NCI-H526 treated with DMSO at 0.1 percent for 48 hours (cell line): ENCODE results near the gene PIEZO2.

Experiments used
- DNase-seq: peaks from one replicate; lab custom pipeline; 2025; lab: John Stamatoyannopoulos, UW

Gene PIEZO2

DNA sequence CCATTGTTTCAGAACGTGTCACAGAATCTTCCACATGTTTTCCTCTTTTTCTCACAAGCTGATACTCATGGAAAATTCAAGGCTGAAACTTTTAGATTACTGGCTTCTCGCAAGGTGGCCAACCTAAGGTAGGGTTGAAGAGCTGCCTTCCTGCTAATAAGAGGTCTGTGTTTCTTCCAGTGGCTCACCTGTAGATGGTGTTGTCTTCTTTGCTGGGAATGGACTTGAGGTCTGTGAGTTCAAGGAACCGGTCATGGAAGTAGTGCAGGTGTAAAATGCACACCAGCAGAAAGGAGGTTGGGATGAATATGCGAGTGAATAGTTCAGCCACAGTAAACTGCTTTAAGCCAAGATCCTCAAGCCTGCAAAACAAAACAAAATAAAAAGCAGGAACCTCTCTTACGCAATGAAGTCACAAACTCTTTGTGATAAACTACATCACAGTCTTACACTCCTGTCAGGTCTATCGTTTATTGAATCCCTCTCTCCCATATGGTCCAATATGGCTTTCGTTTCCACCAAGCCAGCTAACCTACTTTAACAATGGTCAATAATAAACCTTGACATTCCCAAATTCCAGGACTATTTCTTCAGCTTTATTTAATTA lies 364.7 kb downstream of the PIEZO2 start:
- no peak for DNase-seq

DNA sequence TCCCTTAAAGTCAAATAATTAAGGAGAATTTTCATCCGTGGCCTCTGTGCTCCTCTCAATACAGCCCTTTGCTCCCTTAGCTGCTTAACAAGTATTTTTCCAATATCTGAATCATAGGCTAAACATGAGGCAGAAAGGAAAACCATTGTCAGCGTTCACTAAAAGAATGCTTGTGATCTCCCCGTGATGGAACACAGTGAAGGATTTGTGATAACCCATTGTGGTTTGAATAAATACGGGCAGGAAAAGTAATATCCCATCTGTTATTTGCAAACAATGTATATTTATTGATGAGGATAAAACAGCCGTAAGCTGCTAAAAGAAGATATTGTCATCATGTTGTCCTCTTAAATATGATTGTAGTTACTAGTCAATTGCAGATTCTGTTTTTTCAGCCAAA lies 365.4 kb downstream of the PIEZO2 start:
- no peak for DNase-seq

DNA sequence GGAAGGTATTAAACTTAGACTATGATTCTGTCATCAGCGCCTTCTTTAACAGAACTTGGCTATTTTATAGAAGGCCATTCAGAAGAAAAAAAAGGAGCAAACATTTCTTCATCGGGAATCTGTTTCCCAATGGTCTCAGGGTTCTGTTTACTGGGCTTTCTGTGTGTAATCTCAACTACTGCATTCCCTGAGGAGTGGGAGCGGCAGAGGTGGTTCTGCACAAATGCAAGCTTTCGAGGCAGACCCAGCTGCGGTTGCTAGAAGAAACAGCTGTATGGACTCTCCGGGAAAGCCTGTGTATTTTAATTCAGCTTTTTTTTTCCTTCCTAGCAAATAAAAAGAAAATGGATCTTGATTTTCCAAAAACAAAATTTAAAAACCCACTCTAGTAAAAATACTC lies 372.9 kb downstream of the PIEZO2 start:
- no peak for DNase-seq

DNA sequence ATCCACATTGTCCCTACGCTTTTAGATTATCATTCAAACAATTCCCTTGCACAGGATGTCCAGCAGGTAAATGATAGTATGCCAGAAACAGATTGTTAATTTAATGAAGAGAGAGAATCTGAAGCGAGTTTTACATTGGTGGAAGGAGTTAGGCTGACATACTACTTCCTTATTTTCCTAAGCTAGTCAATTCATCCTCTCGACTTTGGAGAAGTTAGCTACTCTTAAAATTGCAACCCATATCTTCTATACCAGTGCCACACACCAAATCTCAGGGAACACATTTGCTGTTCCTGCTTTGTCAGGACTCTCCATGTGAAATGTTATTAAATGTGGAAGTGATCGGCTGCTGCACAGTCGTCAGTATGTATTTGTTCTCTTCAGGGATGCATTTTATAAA lies 374.3 kb downstream of the PIEZO2 start:
- DNase-seq = no peak

DNA sequence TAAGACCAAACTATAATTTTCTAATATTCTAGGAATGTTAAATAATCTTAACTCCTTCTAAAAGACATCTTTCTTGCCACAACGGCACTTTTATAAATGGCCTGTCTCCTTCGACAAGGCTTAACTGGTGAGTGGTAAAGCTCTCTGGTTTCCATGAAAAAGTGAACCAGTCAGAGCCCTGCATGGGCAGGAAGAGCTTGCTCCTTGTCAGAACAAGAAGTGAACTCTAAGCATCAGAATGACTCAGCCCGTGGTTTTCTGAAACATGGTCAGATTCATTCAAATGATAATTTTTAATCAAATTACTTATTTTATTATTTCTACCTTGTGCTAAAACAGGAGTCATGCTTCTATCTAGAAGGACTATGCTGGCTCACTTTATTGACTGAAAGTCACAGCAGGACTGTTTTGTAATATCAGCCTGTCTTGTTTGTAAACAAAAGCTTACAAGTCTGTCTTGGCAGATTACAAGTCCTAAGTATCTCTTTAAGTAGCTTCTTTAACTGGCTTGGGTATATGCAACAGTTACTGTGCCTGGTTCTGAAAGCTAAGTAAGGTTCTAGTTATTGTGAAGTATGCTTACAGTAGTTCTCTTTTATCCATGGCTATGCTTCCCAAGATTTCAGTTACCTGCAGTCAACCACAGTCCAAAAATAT lies 378.2 kb downstream of the PIEZO2 start:
- DNase-seq = no peak

DNA sequence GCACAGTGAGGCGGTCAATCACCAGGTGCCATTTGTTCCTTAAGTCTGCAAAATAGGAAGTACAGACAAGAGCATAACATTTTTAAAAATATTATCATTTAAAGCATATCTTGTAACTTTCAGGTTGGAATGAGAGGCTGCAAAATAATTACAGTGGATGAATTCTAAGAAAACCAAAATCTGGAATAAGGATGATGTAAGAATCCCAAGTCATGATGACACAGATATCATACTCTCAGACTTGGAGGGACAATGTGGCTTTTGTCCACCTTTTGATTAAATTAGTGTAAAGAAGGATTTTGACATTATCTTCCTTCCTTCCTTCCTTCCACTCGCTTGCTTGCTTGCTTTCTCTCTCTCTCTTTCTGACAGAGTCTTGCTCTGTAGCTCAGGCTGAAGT lies 379.1 kb downstream of the PIEZO2 start:
- no peak for DNase-seq

DNA sequence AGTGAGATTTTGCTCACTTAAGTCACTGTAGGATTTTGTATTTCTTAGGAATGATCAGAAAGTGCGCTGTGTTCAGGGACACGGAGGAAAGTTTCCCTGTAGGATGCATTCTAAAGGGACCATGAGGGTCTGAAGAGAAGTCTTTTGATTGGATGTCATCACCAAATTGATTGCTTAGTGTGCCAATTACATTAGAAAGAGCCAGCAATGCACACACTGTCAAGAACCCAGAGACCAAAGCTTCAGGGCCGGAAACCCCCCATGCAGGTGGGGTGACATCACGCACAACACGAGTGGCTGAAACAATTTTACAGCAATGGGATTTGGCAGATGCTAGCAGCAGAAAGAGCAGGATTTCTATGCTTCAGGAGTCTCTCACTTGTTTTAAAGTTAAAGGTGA lies 381.1 kb downstream of the PIEZO2 start:
- no peak for DNase-seq

DNA sequence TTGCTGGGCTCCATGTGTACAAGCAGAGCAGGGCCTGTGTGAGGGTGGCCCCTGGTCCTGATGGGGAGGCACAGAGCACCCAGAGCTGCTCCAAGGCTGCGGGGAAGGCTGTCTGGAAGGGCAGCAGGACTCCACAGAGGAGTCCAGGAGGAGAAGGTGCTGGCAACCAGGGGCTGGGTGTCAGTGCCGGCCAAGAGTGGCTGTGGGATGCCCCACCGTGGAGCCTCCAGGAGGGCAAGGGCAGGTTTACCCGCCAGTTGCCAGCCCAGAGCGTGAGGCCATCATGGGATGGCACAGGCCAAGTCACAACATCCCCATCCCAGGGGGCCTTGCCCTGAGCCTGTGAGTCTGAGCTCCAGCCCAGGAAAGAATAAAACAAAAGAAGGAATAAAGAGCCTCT lies 381.7 kb downstream of the PIEZO2 start:
- no peak for DNase-seq

DNA sequence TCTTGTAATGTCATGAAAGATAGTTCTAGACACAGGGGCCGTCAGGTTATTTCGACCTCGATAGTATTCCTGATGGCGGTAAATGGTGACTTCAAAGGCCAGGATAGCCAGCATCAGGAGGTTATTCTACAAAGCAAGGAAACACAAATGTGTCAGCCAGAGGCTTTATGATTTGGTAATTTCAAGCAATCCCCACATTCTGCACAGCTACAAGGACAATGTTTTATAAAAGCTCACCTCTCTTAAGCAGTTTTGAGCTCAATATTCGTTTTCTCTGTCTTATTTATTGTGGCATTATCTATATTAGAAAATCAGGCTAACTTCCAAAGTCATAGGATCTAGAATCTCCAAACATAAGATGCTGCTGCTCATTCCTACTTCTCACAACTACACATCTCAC lies 388.4 kb downstream of the PIEZO2 start:
- DNase-seq = no peak

DNA sequence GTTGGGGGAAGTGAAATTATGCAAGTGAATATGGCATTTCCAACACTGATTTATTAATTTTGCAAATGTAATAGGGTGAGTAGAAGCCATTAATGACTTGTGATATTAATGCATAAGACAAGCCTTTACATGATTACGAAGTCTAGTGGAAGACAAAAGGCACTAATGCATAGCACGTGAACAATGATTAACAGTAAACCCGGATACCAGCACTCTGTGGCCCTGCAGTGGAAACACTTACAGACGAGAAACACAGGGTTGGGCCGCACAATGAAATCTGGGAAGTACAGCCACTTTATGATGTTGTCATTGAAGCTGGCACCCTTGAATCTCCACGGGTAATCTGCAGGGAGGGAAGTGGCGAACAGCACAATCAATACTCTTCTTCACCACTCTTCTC lies 390.1 kb downstream of the PIEZO2 start:
- no peak for DNase-seq

DNA sequence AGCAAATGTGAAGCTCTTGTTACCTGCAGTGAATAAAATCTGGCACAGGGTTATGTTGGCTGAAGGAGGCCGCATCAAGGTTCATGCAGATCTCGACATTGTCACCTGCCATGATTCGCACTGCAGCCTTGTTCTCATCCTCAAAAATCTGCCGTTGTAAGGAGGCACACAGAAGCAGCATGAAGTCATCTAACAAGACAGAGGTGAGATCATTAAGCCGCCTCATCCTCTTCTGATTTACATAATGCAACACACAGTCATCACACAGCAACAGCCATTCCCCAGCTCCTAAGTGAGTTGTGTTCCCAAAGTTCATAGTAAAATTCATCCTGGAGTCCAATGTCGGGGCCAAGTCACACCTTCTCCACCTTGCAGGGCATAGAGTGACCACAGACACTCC lies 391.4 kb downstream of the PIEZO2 start:
- DNase-seq = no peak

DNA sequence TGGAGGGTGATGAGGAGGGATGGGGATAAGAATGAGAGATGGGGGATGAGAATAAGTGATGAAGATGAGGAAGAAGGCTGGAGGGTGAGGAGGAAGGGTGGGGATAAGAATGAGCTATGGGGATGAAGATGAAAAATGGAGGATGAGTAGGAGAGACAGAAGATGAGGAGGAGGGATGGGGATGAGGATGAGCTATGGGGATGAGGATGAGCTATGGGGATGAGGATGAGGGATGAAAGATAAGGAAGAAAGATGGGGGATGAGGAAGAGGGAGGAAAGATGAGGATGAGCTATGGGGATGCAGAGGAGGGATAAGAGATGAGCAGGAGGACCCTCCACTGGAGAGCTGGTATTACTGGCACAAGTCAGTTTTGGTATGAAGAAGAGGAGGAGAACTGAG lies 392.0 kb downstream of the PIEZO2 start:
- DNase-seq = no peak

DNA sequence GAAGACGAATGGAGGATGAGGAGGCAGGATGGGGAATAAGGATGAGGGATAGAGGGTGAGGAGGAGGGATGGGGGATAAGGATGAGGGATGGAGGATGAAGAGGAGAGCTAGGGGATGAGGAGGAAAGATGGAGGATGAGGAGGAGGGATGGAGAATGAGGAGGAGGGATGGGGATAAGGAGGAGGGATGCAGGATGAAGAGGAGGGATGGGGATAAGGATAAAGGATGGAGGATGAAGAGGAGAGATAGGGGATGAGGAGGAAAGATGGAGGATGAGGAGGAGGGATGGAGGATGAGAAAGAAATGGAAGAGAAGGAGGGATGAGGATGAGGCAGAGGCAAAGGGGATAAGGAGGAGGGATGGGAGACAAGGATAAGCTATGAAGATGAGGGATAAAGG lies 393.5 kb downstream of the PIEZO2 start:
- DNase-seq = no peak

DNA sequence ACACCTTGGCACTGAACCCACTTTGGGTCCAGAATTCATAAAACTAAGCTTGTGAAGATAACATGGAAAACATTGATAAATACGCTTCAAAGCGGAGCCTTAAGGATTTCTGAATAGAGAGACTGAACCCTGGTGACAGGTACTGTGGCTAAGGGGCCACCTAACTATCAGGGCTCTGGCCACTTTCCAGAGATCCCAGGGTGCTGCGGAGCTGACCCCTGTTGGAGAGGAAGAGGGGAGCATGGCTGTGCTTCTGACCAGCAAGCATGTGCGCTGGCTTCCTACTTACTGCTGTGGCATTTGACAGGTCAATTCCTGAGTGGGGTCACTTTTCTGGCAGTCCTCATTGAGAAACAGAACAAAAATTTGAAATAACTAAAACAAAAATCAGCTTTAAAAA lies 395.2 kb downstream of the PIEZO2 start:
- no peak for DNase-seq

DNA sequence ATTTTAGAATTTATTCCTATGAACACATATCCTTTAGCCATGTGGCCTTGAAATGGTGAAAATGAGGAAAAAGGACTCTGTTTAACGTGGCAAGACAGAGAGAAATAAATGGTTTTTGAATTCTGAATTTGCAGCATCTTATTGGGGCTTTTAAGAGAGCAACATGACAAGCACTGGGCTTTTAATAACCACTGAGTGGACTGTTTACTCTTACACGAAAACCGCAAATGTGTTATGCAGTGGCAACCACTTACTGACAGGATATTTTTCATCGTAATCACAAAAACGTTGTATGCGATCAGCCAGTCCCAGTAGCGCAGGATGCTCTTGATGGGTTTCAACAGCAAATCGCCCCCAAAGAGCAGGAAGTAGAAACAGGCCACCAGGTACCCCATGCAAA lies 397.0 kb downstream of the PIEZO2 start:
- no peak for DNase-seq

DNA sequence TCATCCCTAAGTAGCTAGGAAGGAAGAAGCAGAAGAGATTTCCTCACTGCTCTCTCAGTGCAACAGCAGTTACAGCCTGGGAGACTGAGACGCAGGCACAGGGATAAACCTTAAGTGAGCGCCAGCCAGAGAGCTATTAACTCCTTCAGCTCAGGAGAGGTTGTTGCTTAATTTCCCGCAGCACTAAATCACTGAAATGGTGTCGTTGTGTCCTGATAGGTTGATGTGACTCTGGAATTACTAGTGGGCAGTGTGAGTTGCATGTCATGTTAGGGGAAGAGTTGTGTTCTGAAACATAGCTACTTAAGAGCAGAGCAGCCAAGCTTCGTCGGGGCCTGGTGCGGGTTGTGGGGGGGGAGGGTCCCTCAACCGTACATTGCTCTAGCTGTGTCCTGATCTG lies 397.7 kb downstream of the PIEZO2 start:
- no peak for DNase-seq

DNA sequence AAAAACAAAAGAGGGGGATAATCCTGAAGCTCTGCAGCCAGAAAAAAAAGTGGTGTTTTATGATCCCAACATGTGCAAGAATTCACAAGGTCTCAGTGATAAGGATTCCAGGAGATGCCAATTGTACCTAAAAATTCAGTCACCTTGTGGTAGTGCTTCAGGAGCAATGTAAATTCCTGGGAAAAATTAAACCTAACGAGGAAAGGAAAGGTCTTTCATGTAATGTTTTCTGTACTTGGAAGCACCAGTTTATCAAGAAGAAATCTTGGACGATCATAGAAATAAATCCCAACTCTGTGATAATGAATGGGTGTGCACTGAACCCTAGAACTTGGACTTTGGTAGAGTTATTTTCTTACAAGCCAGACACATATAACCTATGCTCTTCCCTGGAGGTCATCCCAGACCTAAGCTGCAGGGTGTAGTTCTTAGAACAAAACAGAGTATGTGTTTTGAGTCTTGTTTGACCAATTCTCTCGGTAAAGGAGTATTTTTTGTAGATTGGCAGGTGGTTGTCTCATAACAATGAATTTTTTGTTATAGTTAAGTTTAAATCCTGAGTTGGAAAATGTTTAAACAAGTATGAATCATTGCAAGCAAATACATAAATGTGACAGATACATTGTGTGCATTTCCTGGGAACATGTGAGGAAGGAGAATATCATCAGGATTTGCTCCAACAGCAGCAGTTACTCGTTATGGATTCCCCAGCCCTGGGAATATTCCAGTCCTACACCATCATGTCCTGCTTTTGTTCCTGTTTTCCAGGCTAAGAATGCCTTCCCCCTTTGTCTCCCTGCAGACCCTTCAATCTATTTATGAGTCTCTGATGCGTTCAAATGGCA lies 399.0 kb downstream of the PIEZO2 start:
- no peak for DNase-seq

DNA sequence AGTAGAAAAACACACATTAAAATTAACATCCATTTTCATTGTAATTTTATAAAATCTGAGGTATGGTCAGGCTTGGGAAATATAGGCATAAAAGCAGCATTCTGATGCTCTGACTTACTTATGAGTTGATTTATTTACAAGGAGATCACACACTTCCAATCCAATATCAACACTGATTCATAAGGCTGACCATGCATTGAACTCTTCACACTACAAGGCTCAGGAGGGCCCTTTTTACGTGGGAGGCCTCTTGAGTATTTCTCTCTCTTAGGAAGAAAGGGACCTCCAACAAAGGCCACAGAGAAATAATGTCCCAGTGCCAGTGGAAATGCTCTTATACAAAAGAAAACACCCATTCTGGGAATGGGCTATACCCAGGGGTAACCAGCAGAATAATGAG lies 400.7 kb downstream of the PIEZO2 start:
- DNase-seq = no peak

DNA sequence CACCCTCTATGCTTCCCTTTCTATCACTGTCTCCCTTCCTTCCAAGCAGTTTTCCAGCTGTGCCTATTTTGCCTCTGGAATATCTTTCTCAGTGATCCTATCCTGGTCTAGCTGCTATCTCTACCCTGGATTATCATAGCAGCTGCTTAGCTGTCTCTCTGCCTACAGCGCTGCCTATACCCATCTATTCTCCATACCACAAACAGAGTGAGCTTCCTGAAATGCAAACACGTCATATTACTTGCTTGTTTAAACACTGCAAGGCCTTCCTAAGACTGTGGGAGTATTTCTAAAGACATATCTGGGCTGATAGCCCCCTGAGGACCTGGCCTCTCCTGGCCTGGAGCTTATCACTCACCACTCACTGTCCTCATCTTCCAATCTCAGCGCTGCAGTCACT lies 403.4 kb downstream of the PIEZO2 start:
- DNase-seq = no peak

DNA sequence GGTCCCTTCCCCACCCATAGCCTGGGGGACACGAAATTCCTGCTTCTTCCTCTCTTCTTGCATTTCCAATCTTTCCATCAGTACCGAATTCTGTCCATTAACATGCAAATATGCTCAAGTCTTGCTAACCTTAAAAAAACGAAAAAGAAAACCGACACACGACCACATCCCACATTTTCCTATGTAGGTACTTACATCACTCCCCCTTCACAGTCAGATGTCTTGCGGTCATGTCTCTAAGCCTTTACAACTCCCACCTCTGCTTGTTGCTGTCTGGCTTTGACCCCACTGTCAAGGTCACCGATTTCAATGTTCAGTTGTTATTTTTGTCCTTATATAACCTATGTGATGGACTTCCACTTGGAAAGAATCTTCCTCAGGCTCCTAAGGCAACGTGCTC lies 404.1 kb downstream of the PIEZO2 start:
- no peak for DNase-seq

DNA sequence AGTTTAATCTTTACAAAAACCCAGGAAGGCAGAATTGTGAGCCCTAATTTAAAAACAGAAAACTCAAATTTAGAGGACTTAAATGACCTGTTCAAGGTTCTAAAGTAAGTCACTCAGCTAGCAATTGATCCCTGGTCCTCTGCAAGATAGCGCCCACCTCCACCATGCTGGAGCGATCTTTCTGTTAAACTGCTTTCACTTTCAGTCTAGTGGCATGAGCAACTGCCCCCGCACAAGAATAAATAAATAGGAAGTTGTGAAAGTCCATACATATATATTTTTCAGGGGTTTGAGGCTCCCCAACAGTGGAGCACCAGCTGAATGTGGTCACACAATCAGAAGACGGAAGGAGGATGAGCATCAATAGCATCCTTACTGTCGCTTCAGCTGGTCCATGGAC lies 405.6 kb downstream of the PIEZO2 start:
- DNase-seq = no peak

DNA sequence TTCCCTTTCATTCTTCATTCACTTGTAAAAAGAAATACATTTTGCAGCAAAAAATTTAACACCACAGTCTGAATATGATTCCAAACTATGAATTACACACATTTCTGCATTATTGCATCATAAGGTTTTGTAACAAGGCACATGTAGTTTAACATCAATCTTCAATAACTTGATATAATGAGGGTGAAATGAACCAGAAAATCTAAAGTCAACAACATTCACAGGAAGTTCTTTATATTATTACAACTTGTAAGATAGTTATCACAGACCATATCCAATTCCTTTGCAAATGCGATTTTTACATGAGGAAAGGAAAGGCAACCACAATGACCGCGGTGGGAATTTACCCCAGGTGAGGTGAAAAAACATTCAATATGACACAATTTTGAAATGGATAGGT lies 410.2 kb downstream of the PIEZO2 start:
- DNase-seq = no peak

DNA sequence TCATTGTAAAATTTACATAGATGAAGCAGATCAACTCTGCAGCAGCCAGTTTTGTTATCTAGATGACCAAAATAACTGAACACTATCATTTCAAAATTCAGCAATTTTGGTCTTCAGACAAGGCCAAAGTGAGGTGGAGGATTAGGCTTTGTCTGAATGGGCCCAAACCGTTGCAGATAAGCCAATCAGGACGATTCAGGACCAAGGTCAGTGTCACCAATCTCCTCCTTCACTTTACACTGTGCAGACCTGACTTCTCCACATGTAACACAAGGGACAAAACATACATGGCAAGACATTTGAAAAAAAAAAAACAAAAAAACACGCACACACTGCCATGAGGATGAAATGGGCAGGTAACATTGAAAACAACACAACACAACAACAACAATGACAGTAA lies 412.4 kb downstream of the PIEZO2 start:
- DNase-seq = no peak

DNA sequence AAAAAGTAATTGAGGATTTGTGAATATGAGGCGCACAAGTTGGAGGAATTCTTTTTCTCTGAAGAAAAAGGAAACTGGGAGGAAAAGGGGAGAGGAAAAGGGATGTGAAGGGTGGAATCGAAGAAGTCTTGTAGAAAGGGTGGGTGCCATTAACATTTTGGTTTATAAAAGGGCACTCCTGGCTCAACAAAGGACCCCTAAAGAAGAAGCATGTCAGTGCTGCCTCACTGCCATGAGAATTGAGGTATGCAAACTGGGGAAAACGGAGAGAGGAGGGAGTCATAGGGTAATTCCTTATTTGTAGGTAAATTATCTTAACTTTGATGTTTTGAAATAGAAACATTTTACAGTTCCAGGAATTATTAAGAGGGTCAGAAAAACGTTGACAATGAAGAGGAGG lies 416.4 kb downstream of the PIEZO2 start:
- DNase-seq = no peak
